Measurements from ENCODE around the gene DLG5. TPM values are rescaled to one million over a fixed set of nuclear protein-coding genes. Genes with fewer than 3 reads are reported as not detected.

DLG5 gene
- polyA plus RNA-seq, 2 of the 4 experiments (the other 2 are of a cell fraction): 17.0 to 30.9 TPM

GRCh38 chr10:77865580-77866324, 60.8 kb downstream of the DLG5 start:
- WGBS (ENCODE audit: missing lambda C conversion rate): 76% methylated on average over 17 of the region's 17 CpGs
- Histone ChIP-seq H3K4me3 (no peak overlapping the region), H3K9me3 (no peaks in the 10 kb centered on the region), H3K27ac (no peak overlapping the region), H3K4me1 (no peaks in the 10 kb centered on the region), H3K4me2 (no peak overlapping the region)
- TF ChIP-seq CBX8 (IDR thresholded peaks at IDR 0.05) (no peak), GATA3 (IDR thresholded peaks at IDR 0.05; ENCODE audit: borderline replicate concordance) (no peak), SREBF2 (IDR thresholded peaks at IDR 0.05) (no peak), TFCP2L1 (CRISPR knock-in tag; IDR thresholded peaks at IDR 0.05) (no peak), POLR2AphosphoS2 (conservative IDR thresholded peaks at IDR 0.05; ENCODE audit: low read length) (no peak), ZFP36 (IDR thresholded peaks at IDR 0.05; ENCODE audit: borderline replicate concordance, partially characterized antibody) (no peak)
- ChIA-PET CTCF (no interaction called here), POLR2A (no interaction called here)
- no peak for DNase-seq (ENCODE audit: low read depth in 1 of 2, low spot score in 1 of 2)
- FAIRE-seq: no peak
- no peak for ATAC-seq

- Histone ChIP-seq H3K4me3 (no peak overlapping the region), H3K4me2 (no peak overlapping the region), H3K9me3 (no peaks in the 10 kb centered on the region), H3K27ac (no peak overlapping the region), H3K4me1 (0 out of 3 replicates have a peak, but pooled peaks cover 5% of the 10 kb centered on the region)
- DNase-seq (ENCODE audit: low read depth in 1 of 2, low spot score in 1 of 2): no peak
- ChIA-PET POLR2A (no interaction called here), CTCF (interaction anchor here (0.7 to 1.4 kb wide), 4 partner anchors 17 to 165 kb away, joined by 3 to 4 read pairs (median 4); partner anchors contain the start of gene POLR3A)
- FAIRE-seq: no peak
- TF ChIP-seq JUNB (IDR thresholded peaks at IDR 0.05) (no peak), PHF8 (IDR thresholded peaks at IDR 0.05; ENCODE audit: borderline replicate concordance, low read depth) (no peak), POLR2AphosphoS2 (conservative IDR thresholded peaks at IDR 0.05; ENCODE audit: low read length) (no peak), HMGXB4 (CRISPR knock-in tag; IDR thresholded peaks at IDR 0.05; ENCODE audit: borderline replicate concordance) (no peak), CBX2 (IDR thresholded peaks at IDR 0.05; ENCODE audit: borderline replicate concordance, low read depth) (no peak), HES2 (IDR thresholded peaks at IDR 0.05) (no peak), MAFK (IDR thresholded peaks at IDR 0.05; ENCODE audit: partially characterized antibody) (no peak), NPAS2 (CRISPR knock-in tag; IDR thresholded peaks at IDR 0.05; ENCODE audit: borderline replicate concordance) (no peak), FOSL2 (IDR thresholded peaks at IDR 0.05) (no peak), FOSL2 (CRISPR knock-in tag; IDR thresholded peaks at IDR 0.05) (no peak), HEYL (CRISPR knock-in tag; IDR thresholded peaks at IDR 0.05) (no peak), KDM1A (IDR thresholded peaks at IDR 0.05; ENCODE audit: low read depth) (no peak), SREBF2 (IDR thresholded peaks at IDR 0.05) (no peak), FOXS1 (CRISPR knock-in tag; IDR thresholded peaks at IDR 0.05) (no peak), NFE2L2 (conservative IDR thresholded peaks at IDR 0.05; ENCODE audit: low read length) (no peak), CHD2 (IDR thresholded peaks at IDR 0.05; ENCODE audit: low read length, partially characterized antibody) (no peak), POLR2A (IDR thresholded peaks at IDR 0.05; ENCODE audit: low read length) (no peak), SMC3 (IDR thresholded peaks at IDR 0.05) (no peak), USF2 (IDR thresholded peaks at IDR 0.05) (no peak), RCOR1 (IDR thresholded peaks at IDR 0.05; ENCODE audit: low read depth, low read length) (no peak)
- ATAC-seq: no peak
- WGBS (ENCODE audit: missing lambda C conversion rate): 95% methylated on average over 11 of the region's 11 CpGs
Observed at GRCh38 chr10:77864151-77864851, 62.3 kb downstream of the DLG5 start.

Measured in A549 (cell line).